Stimulated activated CD4-positive, alpha-beta T cell treated with anti-CD3 and anti-CD28 coated beads, Interleukin-12 subunit alpha, Interleukin-12 subunit beta, amount 100 ng/mL, for 4 hours (primary cell): ENCODE results near the gene MYT1.
A peak's percentile ranks its signal among the peaks of the same experiment; 100 is the strongest.

Source experiments
- DNase-seq: peaks from one replicate; pipeline ENCODE4 v3.0.0-alpha.2; 2020

MYT1 gene

DNA sequence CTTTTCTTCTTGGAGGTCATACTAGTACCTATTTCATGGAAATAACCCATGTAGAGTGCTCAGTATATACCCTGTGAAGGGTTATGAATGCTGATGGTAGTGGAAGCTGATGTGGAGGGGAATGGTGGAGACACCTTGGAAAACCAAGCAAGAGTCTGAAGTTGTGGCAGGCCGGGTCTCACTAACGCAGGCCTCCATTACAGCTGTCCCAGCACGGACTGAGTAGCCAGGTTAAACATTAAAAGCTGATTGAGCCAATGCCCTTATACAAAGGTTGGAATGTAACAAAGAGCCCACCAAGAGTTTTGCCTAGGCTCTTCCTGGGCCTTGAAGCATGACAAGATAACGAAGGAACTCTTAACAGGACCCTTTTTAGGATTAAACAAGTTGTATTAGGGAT lies 89.2 kb downstream of the MYT1 start:
- DNase-seq, result no peak

DNA sequence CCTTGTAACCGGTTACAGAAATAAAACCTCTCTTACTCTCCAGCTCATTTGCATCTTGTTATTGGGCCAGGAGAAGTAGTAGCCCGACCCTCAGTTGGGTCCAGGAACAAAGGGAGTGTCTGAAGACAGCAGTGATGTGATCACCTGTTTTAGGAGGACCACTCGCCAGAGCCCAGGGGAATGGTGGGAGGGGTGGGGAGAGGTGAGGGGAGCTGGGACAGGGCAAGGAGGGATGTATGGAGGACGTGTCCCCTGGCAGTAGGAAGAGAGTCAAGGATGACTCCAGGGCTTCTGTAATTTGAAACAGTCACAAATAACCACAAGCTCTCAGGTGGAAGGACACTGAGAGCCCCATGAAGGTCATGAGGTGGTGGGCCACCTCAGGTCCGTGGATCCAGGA lies 89.9 kb downstream of the MYT1 start:
- DNase-seq, result no peak

DNA sequence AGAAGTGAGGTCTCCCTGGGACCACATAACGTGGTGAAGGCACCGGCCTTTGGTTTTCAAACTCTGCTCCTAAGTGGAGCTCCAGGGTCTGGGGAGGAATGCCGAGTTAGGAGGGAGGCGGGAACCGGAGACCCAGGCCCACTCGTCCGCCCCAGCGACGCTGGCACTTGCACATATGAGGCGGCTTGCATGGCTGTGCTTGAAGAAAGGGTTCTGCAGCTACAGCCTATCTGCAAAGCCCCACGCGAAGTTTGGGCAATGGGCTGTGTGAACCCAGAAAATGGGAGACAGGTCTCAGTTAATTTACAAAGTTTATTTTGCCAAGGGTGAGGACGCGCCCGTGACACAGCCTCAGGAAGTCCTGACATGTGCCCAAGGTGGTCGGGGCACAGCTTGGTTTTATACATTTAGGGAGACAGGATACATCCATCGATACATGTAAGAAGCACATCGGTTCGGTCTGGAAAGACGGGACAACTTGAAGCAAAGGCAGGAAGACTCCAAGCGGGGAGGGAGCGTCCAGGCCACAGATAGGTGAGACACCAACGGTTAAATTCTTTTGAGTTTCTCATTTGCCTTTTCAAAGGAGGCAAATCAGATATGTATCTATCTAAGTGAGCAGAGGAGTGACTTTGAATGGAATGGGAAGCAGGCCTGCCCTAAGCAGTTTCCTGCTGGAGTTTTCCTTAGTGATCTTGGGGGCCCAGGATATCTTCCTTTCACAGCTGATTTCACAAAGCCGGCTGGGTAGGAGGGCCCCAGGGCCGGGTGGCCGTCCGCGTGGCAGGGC lies 90.5 kb downstream of the MYT1 start:
- no peak for DNase-seq

DNA sequence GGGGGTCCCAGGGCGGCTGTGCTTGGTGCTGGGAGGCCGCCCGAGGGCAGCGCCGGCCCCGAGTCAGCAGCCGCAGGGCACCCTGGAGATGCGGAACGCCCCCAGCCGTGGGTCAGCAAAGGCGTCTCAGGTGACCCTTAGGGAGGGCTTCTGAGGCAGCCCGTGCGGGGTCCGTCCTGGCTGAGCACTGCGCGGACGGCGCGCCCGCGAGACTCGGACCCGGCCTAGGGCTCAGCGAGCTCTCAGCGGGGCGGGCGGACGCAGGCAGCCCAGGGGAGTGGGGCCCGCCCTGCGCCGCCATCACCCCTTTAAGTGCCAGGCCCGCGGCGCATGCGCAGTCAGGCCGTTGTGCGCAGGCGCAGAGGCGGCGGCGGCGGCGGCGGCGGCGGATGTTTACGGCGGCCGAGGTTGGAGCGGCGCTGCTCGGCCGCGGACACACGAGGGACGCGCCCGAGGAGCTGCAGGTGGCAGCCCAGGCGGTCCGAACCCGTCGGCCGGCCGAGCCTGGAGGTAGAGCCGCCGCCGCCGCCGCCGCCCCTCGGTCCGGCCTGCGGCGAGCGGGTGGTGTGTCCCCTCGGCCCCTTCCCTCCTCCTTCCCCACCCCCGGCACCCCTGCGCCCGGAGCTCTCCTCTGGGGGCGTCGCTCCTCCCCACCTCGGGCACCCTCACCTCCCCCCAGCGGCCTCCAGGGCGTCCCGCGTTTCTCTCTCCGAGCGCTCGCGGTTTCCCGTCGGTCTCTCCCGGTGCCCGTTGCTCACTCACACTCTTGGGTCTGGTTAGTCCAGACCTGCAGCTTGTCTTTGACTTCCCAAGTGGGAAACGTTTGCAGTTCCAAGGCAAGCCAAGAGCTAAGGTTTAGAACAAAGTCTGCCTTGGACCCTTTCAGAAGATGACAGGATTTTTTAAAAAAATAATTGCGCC lies 91.4 kb downstream of the MYT1 start, which contains the start of gene PCMTD2:
Gene PCMTD2, plus strand, starts transcription at position 388 of the 921 bp plus-strand sequence. CDS start 4,218 bp downstream, outside the sequence.
- peak; percentile 83 for DNase-seq

DNA sequence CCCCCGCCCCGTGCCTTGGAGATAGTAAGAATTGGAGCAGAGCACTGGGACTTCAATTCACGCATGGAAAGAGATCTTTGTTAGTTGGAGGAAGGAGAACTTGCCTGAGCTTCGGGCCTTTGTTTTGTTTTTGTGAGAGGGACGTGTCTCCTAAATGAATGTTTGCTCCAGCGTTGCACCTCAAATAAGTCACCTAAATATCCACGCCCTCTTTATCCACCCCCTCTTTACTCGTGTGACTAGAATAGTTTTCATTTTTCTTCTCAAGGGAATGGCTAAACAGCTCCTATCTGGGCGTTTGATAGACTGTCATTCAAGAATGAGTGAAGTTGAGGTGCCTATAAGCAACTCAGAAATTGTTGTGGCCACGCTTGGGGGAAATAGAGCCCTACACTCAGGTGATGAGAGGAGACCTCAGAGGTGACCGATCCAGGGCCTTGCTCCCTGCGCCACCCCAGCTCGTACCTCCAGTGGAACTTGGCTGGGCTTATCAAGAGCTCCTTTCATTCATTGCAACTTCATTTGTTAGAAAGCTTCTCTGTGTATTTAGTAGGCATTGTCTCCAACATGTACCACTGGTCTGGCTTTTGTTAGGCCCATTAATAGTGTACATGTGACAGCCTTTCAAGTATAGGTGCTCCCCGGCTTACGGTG lies 92.2 kb downstream of the MYT1 start:
- no peak for DNase-seq

DNA sequence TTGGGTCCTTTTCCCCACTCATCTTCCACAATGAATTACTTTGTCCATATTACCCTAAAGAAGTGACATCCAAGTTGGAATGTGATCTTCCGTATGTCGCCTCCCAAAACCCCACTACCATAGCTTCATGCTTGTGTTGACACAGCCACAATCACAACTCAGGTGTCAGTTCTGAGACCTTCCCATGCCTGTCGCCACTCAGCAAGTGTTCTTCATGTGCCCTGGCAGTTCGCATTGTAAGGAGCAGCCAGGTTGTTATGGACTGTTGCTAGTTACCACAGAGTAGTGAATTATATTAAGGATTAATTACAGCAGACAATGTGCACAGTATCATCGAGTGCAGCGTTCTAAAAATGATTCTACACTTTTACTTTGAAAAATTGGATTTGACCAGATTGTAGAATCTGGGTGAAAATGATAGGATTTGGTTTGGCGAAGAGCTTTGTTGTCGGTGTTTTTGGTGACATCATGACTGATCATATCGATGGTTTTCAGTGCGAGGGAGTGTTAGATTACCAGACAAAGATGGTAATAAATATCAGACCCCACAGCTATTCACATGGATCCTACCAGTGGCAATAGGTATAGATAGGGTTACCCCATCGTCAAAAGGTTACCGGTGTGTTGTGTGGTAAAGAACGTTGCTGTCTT lies 93.0 kb downstream of the MYT1 start:
- DNase-seq, result no peak

DNA sequence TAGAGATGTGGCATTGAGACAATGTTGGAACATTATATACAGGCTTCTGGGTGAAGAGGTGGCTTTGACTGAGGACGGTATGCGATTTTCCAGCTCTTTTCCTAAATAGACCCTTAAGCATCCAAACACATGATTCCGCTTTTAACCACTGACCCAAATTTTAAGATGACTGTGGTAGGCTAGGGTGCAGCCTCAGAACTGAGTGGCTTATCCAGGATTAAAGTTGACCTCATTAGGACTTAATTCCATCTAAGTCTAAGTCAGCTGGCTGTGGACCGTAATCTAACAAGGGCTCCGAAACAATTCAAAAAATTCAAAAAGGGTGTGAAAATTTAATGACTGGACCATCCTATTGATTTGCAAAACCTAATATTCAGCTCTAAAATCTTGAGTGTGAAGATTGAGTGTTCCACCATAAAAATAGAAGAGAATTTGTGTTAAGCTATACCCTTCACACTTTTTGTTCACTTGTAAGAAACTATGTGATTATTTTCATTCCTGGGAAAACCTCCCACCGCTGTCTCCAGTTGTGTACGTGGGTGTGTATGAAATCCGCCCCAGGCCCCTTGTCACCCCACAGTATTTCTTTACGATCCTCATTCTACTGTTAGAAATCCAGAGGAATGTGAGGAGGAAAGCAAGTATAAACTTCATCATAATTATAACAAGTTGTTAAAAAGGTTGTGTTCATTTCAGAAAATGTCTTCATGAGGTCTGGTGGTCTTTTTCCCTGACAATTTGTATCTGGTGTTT lies 94.0 kb downstream of the MYT1 start:
- DNase-seq, result no peak

- no peak for DNase-seq
Measured at GRCh38 chr20:64260239-64260638, 96.0 kb downstream of the MYT1 start.

DNA sequence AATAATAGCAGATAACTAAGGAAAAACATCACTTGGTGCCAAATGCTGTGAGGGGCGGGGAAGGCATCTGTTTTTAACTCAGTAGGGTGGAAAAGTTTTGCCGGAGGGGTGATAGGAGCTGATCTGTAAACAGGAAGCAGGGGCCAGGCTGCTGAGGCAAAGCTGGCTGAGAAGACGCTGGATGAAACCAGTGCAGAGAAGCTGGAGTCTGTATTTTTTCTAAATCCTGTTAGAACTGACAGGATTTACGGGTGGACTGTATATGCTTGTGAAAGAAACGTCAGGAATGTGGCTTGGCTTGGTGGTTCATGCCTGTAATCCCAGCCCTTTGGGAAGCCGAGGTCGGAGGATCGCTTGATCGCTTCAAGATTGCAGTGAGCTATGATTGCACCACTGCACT lies 96.9 kb downstream of the MYT1 start:
- DNase-seq, result no peak

GRCh38 chr20:64264091-64264490 lies 99.8 kb downstream of the MYT1 start:
- DNase-seq, result no peak

DNA sequence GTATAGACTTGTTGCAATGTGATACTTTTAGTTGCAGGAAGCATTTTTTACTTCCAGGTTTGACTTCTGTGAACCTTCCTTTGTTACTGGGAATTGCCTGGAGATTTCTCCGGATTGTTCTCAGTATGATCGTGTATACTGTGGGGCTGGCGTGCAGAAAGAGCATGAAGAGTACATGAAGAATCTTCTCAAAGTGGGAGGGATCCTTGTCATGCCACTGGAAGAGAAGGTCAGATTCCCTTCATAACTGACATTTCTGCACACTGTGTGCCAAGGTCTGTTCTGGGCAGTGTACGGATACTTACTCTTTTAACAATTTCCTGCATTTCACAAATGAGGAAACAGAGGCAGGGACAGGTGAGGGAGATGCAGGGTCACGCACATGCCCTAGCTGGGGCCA lies 100.9 kb downstream of the MYT1 start:
- DNase-seq, result no peak

DNA sequence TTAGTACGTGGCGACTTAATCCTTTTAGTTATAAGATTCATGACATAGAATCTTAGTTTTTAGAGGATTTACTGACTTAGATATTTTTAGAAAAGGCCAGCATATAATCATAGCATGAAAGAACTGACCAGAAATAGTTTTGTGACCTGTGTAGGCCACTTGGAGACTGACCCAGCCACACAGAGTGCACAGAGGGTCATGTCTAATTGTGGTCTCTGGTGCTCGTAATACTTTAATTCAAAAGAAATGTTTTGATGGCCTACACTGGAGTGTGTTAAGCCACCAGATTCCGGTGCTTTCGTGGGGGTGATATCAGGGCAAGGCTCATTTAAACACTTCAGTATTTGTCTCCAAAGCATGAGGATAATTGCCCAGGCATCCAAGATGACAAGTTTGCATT lies 102.7 kb downstream of the MYT1 start:
- DNase-seq, result no peak

DNA sequence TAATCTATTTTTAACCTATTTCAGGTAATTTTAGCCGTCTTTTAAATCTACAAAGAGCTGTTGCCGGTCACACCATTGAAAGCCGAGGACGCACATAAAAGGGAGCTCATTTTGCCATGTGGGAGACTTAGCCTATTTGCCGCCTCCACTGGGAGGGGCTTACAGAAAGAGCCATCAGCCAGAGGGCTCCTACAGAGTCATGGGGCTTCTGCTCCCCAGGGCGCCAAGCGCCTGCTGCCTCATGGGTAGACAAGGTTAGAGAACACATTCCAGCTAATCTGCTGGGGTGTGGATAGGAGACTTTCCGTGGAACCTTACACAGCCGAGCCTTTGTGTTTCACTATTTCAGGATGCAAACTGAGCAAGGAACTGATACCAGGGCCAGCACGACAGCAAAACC lies 103.9 kb downstream of the MYT1 start:
- no peak for DNase-seq

DNA sequence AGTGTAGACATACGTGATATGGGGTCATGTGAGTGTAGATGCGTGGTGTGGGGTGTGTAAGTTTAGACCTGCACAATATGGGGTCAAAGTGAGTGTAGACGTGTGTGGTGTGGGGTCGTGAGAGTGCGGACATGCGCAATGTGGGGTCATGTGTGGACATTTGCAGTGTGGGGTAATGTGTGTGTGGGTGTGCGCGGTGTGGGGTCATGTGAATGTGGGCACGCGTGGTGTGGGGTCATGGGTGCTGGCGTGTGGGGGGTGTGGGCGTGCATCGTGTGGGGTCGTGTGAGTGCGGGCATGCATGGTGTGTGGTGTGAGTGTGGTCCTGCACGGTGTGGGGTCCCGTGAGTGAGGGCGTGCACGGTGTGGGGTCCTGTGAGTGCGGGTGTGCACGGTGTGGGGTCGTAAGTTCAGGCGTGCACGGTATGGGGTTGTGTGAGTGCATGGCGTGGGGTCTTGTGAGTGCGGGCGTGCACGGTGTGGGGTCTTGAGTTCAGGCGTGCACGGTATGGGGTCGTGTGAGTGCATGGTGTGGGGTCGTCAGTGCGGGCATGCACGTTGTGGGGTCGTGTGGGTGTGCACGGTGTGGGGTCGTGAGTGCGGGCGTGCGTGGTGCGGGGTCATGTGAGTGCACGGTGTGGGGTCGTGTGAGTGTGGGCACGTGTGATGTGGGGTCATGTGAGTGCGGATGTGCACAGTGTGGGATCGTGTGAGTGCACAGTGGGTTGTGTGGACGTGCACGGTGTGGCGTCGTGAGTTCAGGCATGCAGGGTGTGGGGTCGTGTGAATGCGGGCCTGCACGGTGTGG lies 105.6 kb downstream of the MYT1 start:
- DNase-seq, result no peak

DNA sequence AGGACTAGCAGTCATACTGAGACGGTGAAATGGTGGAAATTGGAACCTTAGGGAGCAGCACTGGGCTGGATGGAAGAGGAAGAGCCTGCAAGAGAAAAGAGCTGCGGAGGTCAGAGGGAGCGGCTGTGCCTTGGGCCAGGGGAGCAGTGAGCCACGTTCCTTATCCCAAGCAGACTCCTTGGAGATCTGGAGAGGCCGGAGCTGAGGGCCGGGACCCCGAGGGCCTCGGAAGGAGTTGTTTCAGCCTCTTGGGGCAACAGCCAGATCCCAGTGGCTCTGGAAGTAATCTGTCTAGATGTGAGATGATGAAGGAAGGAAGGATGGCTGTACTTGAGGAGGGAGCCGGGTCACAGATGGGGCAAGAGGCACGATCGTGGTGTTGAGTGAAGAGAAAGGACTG lies 107.4 kb downstream of the MYT1 start:
- no peak for DNase-seq

- no peak for DNase-seq
Measured at GRCh38 chr20:64273109-64273508, 108.9 kb downstream of the MYT1 start.

- DNase-seq, result no peak
Measured at GRCh38 chr20:64276817-64277216, 112.6 kb downstream of the MYT1 start.

- DNase-seq, result no peak
Measured at GRCh38 chr20:64277571-64278316, 113.5 kb downstream of the MYT1 start.

- no peak for DNase-seq
Measured at GRCh38 chr20:64278317-64278681, 114.0 kb downstream of the MYT1 start.

DNA sequence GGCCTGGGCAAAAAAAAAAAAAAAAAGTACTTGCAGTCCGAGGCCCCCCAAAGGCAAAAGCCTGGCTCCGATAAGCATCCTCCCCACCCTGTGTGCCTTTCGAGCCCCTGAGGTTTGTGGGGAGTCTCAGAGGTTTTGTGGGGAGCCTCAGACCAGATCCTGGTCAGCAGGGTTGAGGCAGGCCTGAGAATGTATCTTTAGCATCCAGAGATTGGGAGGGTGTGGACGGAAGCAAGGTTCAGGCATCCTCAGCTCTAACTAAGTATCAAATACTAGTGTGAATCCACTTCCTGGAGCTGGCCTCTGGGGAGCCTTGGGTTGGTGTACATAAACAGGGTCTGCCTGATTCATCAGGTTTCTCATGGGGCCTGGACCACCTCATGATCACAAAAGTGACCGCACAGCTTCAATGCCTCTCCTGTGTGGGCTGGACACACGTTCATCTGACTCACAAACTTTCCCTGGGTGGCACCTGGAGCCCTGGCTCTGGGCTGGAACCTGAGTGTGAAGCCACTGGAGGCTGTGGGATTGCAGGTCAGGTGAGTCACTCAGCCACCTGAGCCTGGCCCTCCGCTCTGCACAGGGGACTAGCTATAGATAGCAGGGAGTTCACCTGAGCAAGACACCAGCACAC lies 115.7 kb downstream of the MYT1 start:
- no peak for DNase-seq
